Keratinocyte (primary cell): Measurements from ENCODE around the gene STXBP1. TPM values are rescaled to one million over a fixed set of nuclear protein-coding genes. Genes with fewer than 3 reads are reported as not detected.

ENCODE experiments used
- DNase-seq: peaks from one replicate; pipeline ENCODE4 v3.0.0-alpha.2; 2011; ENCODE audit warnings: low read depth, missing footprints, low spot score
- FAIRE-seq: peaks from 2 replicates; lab custom pipeline; 2011; peaks lifted over from hg19 to GRCh38; lab: Jason Lieb, UNC
- H2AFZ ChIP-seq: 2 replicates; pipeline ENCODE4 v1.6.0; 2012; ENCODE audit warnings: low read length, control low read depth, inconsistent platforms; ENCODE audit not compliant: control insufficient read depth
- H3K27ac ChIP-seq: 2 replicates; pipeline ENCODE4 v1.5.1; 2011; ENCODE audit warnings: low read length; ENCODE audit not compliant: control insufficient read depth, insufficient read depth
- H3K27me3 ChIP-seq: 3 replicates; pipeline ENCODE4 v1.6.0; 2011; ENCODE audit warnings: low read length; ENCODE audit not compliant: control insufficient read depth, insufficient read depth; ENCODE audit errors: extremely low read depth
- H3K36me3 ChIP-seq, 2 experiments: 2 replicates in 1 of 2; 3 replicates in 1 of 2; pipeline ENCODE4 v1.5.1; 2011; ENCODE audit warnings: low read length in 2 of 2, mild to moderate bottlenecking in 1 of 2; ENCODE audit not compliant: control insufficient read depth in 2 of 2, insufficient read depth in 2 of 2; ENCODE audit errors: extremely low read depth in 1 of 2
- H3K4me1 ChIP-seq: 3 replicates; pipeline ENCODE4 v1.5.1; 2011; ENCODE audit warnings: low read length; ENCODE audit not compliant: control insufficient read depth, insufficient read depth; ENCODE audit errors: extremely low read depth
- H3K4me2 ChIP-seq: 3 replicates; pipeline ENCODE4 v1.6.0; 2011; ENCODE audit warnings: low read depth, low read length; ENCODE audit not compliant: control insufficient read depth, insufficient read depth; ENCODE audit errors: extremely low read depth
- H3K4me3 ChIP-seq, 3 experiments: fragments of 200-600 bp in 1 of 3; sonication (generic) in 1 of 3; 2 replicates in 2 of 3; 3 replicates in 1 of 3; pipeline ENCODE4 v1.5.1; 2011 to 2016; ENCODE audit warnings: low read length in 3 of 3, mild to moderate bottlenecking in 3 of 3, control low read depth in 2 of 3, inconsistent platforms in 1 of 3, low read depth in 1 of 3, mixed read lengths in 1 of 3, mixed run types in 1 of 3, moderate library complexity in 1 of 3; ENCODE audit not compliant: control insufficient read depth in 2 of 3, insufficient read depth in 2 of 3; ENCODE audit errors: extremely low read depth in 1 of 3
- H3K79me2 ChIP-seq: 2 replicates; pipeline ENCODE4 v1.6.0; 2012; ENCODE audit warnings: low read length; ENCODE audit not compliant: control insufficient read depth, insufficient read depth
- H3K9ac ChIP-seq: 3 replicates; pipeline ENCODE4 v1.6.0; 2011; ENCODE audit warnings: low read length; ENCODE audit not compliant: control insufficient read depth, insufficient read depth; ENCODE audit errors: extremely low read depth
- H3K9me1 ChIP-seq: 3 replicates; pipeline ENCODE4 v1.6.0; 2011; ENCODE audit warnings: low read length; ENCODE audit not compliant: control insufficient read depth, insufficient read depth; ENCODE audit errors: extremely low read depth
- H3K9me3 ChIP-seq: 2 replicates; pipeline ENCODE4 v1.5.1; 2012; ENCODE audit warnings: low read depth, low read length; ENCODE audit not compliant: control insufficient read depth
- H4K20me1 ChIP-seq: 3 replicates; pipeline ENCODE4 v1.6.0; 2011; ENCODE audit warnings: low read length; ENCODE audit not compliant: control insufficient read depth, insufficient read depth; ENCODE audit errors: extremely low read depth
- CTCF ChIP-seq, 3 experiments: IDR thresholded peaks in 1 of 3; conservative IDR thresholded peaks in 1 of 3; optimal IDR thresholded peaks in 1 of 3; 2 replicates in 2 of 3; 3 replicates in 1 of 3; pipeline versions ENCODE3 to v1.5.1; 2011; ENCODE audit warnings: low read length in 3 of 3, mild to moderate bottlenecking in 3 of 3, moderate library complexity in 2 of 3, control low read depth in 1 of 3, inconsistent platforms in 1 of 3; ENCODE audit not compliant: insufficient read depth in 2 of 3; ENCODE audit errors: extremely low read depth in 1 of 3
- EZH2 ChIP-seq: IDR thresholded peaks from one replicate; pipeline ENCODE4 v1.6.1; 2012; ENCODE audit warnings: inconsistent platforms, mild to moderate bottlenecking, low read length, moderate library complexity
- dilution Hi-C: fragments of 300-500 bp; cut with MboI; formaldehyde crosslinking; loops from one replicate; pipeline ENCODE4 v1.7.0; 2020; ENCODE audit warnings: low sequenced_read_pairs; ENCODE audit not compliant: extremely low pct_ligation_motif_present
- polyA plus RNA-seq, 5 experiments: library from polyadenylated mRNA; depleted of rRNA in 3 of 5; stranded (reverse) in 3 of 5; stranded (forward) in 1 of 5; unstranded in 1 of 5; fragments of >200 nt; gene quantifications; 1 replicate in 1 of 5; 2 replicates in 3 of 5; 3 replicates in 1 of 5; pipeline versions ENCODE4 v1.2.1 to v1.2.3, GENCODE V29; 2011 to 2012; ENCODE audit warnings: missing spikeins in 2 of 5, low read depth in 1 of 5, low replicate concordance in 1 of 5

STXBP1 gene
- polyA plus RNA-seq, 1 donor (not counting 4 experiments of a cell fraction or from before 2014, with no cell fraction given): 17.1 TPM

GRCh38 chr9:127676638-127677037 is 64.6 kb downstream of the STXBP1 start:
- H3K4me1 ChIP-seq: no peaks in the 10 kb centered on the region
- H3K27me3 ChIP-seq: no peaks in the 10 kb centered on the region
- no peaks in the 10 kb centered on the region for H3K9me1 ChIP-seq
- H3K9me3 ChIP-seq: no peaks in the 10 kb centered on the region
- no peaks in the 10 kb centered on the region for H3K79me2 ChIP-seq
- no peak overlapping the region for H3K4me3 ChIP-seq
- FAIRE-seq (no peak), DNase-seq (no peak)
- no peak overlapping the region for H2AFZ ChIP-seq
- peaks cover 30 to 37% of the 10 kb centered on the region in 2 experiments for H3K36me3 ChIP-seq
- H3K27ac ChIP-seq: no peak overlapping the region
- no peaks in the 10 kb centered on the region for H4K20me1 ChIP-seq
- no peak overlapping the region for H3K4me2 ChIP-seq
- no peak for TF ChIP-seq CTCF (optimal IDR thresholded peaks at IDR 0.05 in 1 of 3, IDR thresholded peaks at IDR 0.05 in 1 of 3, conservative IDR thresholded peaks at IDR 0.05 in 1 of 3; ENCODE audit: extremely low read depth in 1 of 3, insufficient read depth in 2 of 3, low read length in 3 of 3)
- TF ChIP-seq EZH2: no peak
- no peak overlapping the region for H3K9ac ChIP-seq
- dilution Hi-C loops: no loop called here

- H2AFZ ChIP-seq: no peak overlapping the region
- dilution Hi-C loops: no loop called here
- no peak for FAIRE-seq
Measured at GRCh38 chr9:127679506-127679905, 67.4 kb downstream of the STXBP1 start.

More at GRCh38 chr9:127679506-127679905, 67.4 kb downstream of the STXBP1 start:
- no peaks in the 10 kb centered on the region for H4K20me1 ChIP-seq
- no peaks in the 10 kb centered on the region for H3K79me2 ChIP-seq
- H3K36me3 ChIP-seq: peaks cover 28 to 42% of the 10 kb centered on the region in 2 experiments
- no peaks in the 10 kb centered on the region for H3K9me1 ChIP-seq
- no peak overlapping the region for H3K4me3 ChIP-seq
- TF ChIP-seq EZH2 (no peak), CTCF (optimal IDR thresholded peaks at IDR 0.05 in 1 of 3, IDR thresholded peaks at IDR 0.05 in 1 of 3, conservative IDR thresholded peaks at IDR 0.05 in 1 of 3; ENCODE audit: extremely low read depth in 1 of 3, insufficient read depth in 2 of 3, low read length in 3 of 3) (no peak)
- H3K4me1 ChIP-seq: no peaks in the 10 kb centered on the region
- H3K9me3 ChIP-seq: no peaks in the 10 kb centered on the region
- DNase-seq: no peak
- H3K27ac ChIP-seq: no peak overlapping the region
- no peaks in the 10 kb centered on the region for H3K27me3 ChIP-seq
- H3K9ac ChIP-seq: no peak overlapping the region
- no peak overlapping the region for H3K4me2 ChIP-seq
